DMS114 treated with DMSO at 0.1 percent for 48 hours (cell line): ENCODE results near the gene OPA3.
A peak's percentile ranks its signal among the peaks of the same experiment; 100 is the strongest.

Experiments used
- DNase-seq: peaks from one replicate; lab custom pipeline; 2025; ENCODE audit not compliant: unreplicated experiment; lab: John Stamatoyannopoulos, UW

The OPA3 gene

DNA sequence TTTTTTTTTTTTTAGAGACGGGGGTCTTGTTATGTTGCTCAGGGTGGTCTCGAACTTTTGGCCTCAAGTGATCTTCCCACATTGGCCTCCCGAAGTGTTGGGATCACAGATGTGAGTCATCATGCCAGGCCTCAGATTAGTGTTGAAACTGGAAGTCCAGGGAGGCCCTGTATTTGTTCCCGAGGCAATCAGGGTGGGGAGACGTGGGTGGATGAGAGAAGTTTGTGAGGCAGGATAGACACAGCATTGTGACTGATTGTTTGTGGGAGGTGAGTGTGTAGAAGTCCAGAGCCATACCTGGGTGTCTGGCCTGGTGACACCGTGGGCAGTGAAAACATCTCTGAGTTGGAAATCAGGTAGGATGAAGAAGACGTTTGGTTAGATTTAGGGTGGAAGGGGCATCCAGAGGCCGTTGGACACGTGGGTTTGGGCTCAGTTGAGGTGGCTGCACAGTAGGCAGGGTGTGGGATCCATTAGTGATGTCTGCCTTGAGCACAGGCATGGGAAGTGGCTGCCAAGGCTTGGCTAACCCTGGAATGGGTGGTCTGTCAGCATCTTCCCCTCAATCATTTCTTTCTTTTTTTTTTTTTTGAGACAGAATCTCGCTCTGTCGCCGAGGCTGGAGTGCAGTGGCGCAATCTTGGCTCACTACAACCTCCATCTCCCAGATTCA is 100.2 kb downstream of the OPA3 start:
- DNase-seq = no peak

DNA sequence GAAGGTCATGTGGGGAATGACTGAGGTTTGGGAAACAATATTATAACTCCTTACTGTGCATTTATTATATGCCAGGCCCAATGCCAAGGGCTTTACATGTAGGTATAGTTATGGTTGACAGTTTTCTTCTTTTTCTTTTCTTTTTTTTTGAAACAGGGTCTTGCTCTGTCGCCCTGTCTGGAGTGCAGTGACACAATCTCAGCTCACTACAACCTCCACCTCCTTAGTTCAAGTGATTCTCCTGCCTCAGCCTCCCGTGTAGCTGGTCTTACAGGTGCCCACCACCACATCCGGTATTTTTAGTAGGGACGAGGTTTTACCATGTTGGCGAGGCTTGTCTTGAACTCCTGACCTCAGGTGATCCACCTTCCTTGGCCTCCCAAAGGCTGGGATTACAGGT is 101.6 kb downstream of the OPA3 start:
- no peak for DNase-seq

DNA sequence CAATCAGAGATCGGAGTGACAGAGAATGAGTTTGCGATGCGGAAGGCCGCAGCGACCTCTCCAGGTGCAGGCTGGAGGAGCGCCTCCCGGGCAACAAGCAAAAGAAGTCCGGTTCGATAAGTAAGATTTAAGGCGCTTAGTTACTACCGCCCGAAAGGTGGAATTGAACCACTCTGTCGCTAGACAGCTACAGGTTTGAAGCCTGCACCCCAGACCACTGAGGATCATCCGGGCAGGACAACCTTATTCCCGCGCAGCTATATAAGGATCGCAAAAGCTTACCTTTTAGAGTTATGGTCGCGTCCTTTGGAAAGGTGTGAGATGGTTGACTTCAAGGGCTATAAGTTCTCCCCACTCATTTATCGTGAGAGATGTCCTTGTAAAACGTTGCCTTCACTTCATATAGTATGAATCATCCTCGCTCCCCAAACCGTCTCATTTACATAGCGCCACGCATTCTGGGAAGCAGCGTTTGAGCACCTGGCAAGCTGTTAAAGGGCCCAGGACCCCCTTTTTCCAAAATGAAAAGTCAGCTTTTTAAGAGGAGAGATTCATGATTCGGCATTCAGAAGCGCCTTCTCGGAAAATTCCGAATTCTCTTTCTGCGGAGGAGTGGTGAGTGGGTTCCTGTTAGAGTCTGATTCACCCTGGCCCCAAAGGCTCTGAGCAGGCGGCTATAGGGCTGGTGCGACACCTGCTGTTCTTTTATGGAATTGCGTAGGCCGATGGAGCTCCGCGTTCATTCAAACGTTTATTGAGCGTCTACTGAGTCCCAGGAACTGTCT is 106.0 kb downstream of the OPA3 start:
- DNase-seq = peak; percentile 72

DNA sequence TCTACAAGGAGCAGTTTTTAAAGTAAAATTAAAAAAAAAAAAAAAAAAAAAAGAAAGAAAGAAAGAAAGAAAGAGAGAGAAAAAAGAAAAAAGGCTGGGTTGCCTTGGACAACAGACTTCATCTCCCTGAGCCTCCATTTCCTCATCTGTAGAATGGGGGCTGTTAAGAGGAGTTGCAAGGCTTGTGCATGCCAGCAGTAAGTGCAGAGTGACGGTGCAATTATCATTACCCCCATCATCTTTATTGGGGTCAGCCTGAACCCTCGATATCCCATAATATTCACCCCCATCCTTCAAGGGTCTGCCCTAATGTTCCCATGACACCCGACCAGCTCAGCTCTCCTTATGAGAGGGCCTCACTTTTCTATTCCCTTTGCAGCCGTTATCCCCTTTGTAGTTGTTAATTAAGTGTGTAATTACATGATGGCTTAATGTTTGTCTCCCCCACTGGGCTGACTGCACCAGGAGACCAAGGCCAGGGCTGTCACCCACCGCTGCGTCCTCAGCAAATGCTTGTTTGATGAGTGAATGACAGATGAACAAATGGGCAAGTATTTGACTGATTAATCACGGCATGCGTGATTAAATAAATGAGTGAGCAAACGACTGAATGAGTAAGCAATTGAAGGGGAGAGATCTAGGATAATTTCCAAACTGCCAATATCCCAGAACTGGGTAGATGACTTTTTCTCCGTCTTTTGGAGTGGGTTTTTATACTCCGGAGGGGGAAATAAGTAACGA is 106.7 kb downstream of the OPA3 start:
- DNase-seq = no peak
